HuH-7.5 (cell line): ENCODE data around the gene ZDHHC16.

Source experiments
- DNase-seq: peaks from one replicate; pipeline ENCODE4 v3.0.0; 2011; ENCODE audit warnings: low spot score

The ZDHHC16 gene

GRCh38 chr10:97479939-97480338, 34.0 kb downstream of the ZDHHC16 start:
- DNase-seq: no peak

- no peak for DNase-seq
Measured at GRCh38 chr10:97481071-97481470, 35.1 kb downstream of the ZDHHC16 start.

- DNase-seq: no peak
Measured at GRCh38 chr10:97482381-97482780, 36.4 kb downstream of the ZDHHC16 start.

- DNase-seq: no peak
Measured at GRCh38 chr10:97483506-97483905, 37.5 kb downstream of the ZDHHC16 start.

GRCh38 chr10:97483921-97484320, 37.9 kb downstream of the ZDHHC16 start:
- DNase-seq: no peak

- no peak for DNase-seq
Measured at GRCh38 chr10:97485647-97486281, 39.8 kb downstream of the ZDHHC16 start.

GRCh38 chr10:97490592-97490991, 44.6 kb downstream of the ZDHHC16 start:
- DNase-seq: no peak

GRCh38 chr10:97494151-97494550, 48.2 kb downstream of the ZDHHC16 start:
- no peak for DNase-seq

- no peak for DNase-seq
Measured at GRCh38 chr10:97494863-97495506, 49.0 kb downstream of the ZDHHC16 start.

- DNase-seq: peak; percentile 83
Measured at GRCh38 chr10:97497572-97498075, 51.6 kb downstream of the ZDHHC16 start.

GRCh38 chr10:97498076-97498840, 52.3 kb downstream of the ZDHHC16 start, which contains the start of gene MMS19:
Gene MMS19, minus strand, starts transcription at chr10:97498422. Its CDS starts 38 bp downstream, at chr10:97498384.
- peak; percentile 98 for DNase-seq

- peak; percentile 56 for DNase-seq
Measured at GRCh38 chr10:97498841-97499560, 53.0 kb downstream of the ZDHHC16 start, which contains the start of gene UBTD1. Gene UBTD1, plus strand, starts transcription at chr10:97498924. Its CDS starts 280 bp downstream, at chr10:97499204.

GRCh38 chr10:97499561-97500296, 53.8 kb downstream of the ZDHHC16 start:
- no peak for DNase-seq

- DNase-seq: no peak
Measured at GRCh38 chr10:97500297-97500575, 54.3 kb downstream of the ZDHHC16 start.

- no peak for DNase-seq
Measured at GRCh38 chr10:97502916-97503315, 56.9 kb downstream of the ZDHHC16 start.

- DNase-seq: no peak
Measured at GRCh38 chr10:97503406-97503805, 57.4 kb downstream of the ZDHHC16 start.

GRCh38 chr10:97505152-97505551, 59.2 kb downstream of the ZDHHC16 start:
- DNase-seq: no peak

- DNase-seq: no peak
Measured at GRCh38 chr10:97506199-97506991, 60.4 kb downstream of the ZDHHC16 start.
